ENCODE data around the gene PTPRA.

DNA sequence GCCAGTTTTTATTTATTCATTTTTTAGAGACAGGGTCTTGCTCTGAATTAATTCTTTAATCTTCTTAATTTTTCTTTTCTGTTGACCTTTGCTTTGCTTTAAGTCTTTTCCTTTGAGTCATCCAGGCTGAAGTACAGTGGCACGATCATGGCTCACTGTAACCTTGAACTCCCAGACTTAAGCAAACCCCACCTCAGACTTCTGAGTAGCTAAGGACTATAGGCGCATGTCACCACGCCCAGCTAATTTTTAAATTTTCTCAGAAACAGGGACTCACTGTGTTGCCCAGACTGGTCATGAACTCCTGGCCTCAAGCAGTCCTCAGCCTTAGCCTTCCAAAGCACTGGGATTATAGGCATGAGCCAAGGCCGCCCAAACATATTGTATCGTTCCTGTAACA lies 98.8 kb downstream of the PTPRA start:
- no peak for TF ChIP-seq POLR2A (IDR thresholded peaks at IDR 0.05)
- TF ChIP-seq, protein P1, sequence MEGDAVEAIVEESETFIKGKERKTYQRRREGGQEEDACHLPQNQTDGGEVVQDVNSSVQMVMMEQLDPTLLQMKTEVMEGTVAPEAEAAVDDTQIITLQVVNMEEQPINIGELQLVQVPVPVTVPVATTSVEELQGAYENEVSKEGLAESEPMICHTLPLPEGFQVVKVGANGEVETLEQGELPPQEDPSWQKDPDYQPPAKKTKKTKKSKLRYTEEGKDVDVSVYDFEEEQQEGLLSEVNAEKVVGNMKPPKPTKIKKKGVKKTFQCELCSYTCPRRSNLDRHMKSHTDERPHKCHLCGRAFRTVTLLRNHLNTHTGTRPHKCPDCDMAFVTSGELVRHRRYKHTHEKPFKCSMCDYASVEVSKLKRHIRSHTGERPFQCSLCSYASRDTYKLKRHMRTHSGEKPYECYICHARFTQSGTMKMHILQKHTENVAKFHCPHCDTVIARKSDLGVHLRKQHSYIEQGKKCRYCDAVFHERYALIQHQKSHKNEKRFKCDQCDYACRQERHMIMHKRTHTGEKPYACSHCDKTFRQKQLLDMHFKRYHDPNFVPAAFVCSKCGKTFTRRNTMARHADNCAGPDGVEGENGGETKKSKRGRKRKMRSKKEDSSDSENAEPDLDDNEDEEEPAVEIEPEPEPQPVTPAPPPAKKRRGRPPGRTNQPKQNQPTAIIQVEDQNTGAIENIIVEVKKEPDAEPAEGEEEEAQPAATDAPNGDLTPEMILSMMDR (IDR thresholded peaks at IDR 0.05), result no peak

Data from adrenal gland (tissue), 5 donors.